DOHH2 (cell line): ENCODE data around the gene WDR41.

Experiments used
- H3F3A ChIP-seq: fragments of 200-600 bp; sonication (generic), shearing (Covaris generic); 2 replicates; pipeline ENCODE4 v1.6.0; 2016; ENCODE audit warnings: antibody characterized with exemption, mild to moderate bottlenecking; ENCODE audit not compliant: control insufficient read depth, insufficient read depth
- H3K27ac ChIP-seq: fragments of 200-600 bp; sonication (generic); 2 replicates; pipeline ENCODE4 v1.5.1; 2014; ENCODE audit warnings: low read depth, mild to moderate bottlenecking, low read length, moderate library complexity
- H3K27me3 ChIP-seq: fragments of 200-600 bp; sonication (generic); 2 replicates; pipeline ENCODE4 v1.6.1; 2014; ENCODE audit warnings: mild to moderate bottlenecking, low read length, mixed read lengths; ENCODE audit not compliant: control insufficient read depth
- H3K36me3 ChIP-seq: fragments of 200-600 bp; sonication (generic); 2 replicates; pipeline ENCODE4 v1.6.1; 2014; ENCODE audit warnings: mild to moderate bottlenecking, low read length, moderate library complexity, mixed read lengths; ENCODE audit not compliant: control insufficient read depth
- H3K4me1 ChIP-seq: fragments of 200-600 bp; sonication (generic); 2 replicates; pipeline ENCODE4 v1.6.1; 2014; ENCODE audit warnings: mild to moderate bottlenecking, low read length, mixed read lengths; ENCODE audit not compliant: control insufficient read depth
- H3K4me2 ChIP-seq: fragments of 200-600 bp; sonication (generic); 2 replicates; pipeline ENCODE4 v1.6.0; 2014; ENCODE audit warnings: mild to moderate bottlenecking, low read length, moderate library complexity
- H3K4me3 ChIP-seq: fragments of 200-600 bp; sonication (generic); 2 replicates; pipeline ENCODE4 v1.5.1; 2014; ENCODE audit warnings: mild to moderate bottlenecking, low read length, mixed read lengths
- H3K79me2 ChIP-seq: fragments of 200-600 bp; sonication (generic); 2 replicates; pipeline ENCODE4 v1.6.1; 2014; ENCODE audit warnings: mild to moderate bottlenecking, low read length, mixed read lengths; ENCODE audit not compliant: control insufficient read depth
- H3K9me2 ChIP-seq: fragments of 200-600 bp; sonication (generic); replicated peaks from 2 replicates; pipeline ENCODE4 v1.6.1; 2014; ENCODE audit warnings: mild to moderate bottlenecking, low read length, mixed read lengths; ENCODE audit not compliant: control insufficient read depth
- H3K9me3 ChIP-seq: fragments of 200-600 bp; sonication (generic); 2 replicates; pipeline ENCODE4 v1.6.1; 2014; ENCODE audit warnings: antibody characterized with exemption, low read length, mixed read lengths; ENCODE audit not compliant: control insufficient read depth, insufficient read depth
- H4K20me1 ChIP-seq: fragments of 200-600 bp; sonication (generic); 2 replicates; pipeline ENCODE4 v1.6.0; 2014; ENCODE audit warnings: low read depth, mild to moderate bottlenecking, antibody characterized with exemption, low read length, moderate library complexity; ENCODE audit not compliant: control insufficient read depth, insufficient read depth
- EZH2phosphoT487 ChIP-seq: fragments of 200-600 bp; sonication (generic); IDR thresholded peaks from 2 replicates; pipeline ENCODE4 v1.6.1; 2017; ENCODE audit warnings: borderline replicate concordance, mild to moderate bottlenecking, antibody characterized with exemption, low read length, moderate library complexity, mixed read lengths
- TF ChIP-seq, protein P1 (sequence below): fragments of 200-600 bp; sonication (generic); IDR thresholded peaks from one replicate; pipeline ENCODE4 v1.5.1; 2014; ENCODE audit warnings: antibody characterized with exemption, mild to moderate bottlenecking, low read depth, low read length; ENCODE audit not compliant: poor library complexity, severe bottlenecking

The WDR41 gene

DNA sequence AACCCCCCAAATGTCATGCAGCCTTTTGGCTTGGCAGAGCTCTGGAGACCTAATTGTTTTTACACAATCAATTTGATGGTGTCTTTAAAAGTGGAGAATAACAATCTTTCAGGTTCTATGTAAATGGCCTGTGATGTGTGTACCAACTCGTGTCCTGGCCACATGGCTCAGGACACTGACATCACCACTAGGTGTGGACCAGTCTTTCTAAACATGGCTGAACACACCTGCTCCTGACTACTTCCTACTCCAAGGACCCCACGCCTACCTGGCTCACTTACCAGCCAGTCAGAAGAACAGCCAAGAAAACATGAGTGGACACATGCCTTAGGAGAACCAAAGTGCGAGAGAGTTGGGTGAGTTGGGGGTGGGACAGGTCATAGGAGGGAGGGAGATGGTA is 71.2 kb downstream of the WDR41 start:
- no peak for TF ChIP-seq EZH2phosphoT487
- TF ChIP-seq, protein P1, sequence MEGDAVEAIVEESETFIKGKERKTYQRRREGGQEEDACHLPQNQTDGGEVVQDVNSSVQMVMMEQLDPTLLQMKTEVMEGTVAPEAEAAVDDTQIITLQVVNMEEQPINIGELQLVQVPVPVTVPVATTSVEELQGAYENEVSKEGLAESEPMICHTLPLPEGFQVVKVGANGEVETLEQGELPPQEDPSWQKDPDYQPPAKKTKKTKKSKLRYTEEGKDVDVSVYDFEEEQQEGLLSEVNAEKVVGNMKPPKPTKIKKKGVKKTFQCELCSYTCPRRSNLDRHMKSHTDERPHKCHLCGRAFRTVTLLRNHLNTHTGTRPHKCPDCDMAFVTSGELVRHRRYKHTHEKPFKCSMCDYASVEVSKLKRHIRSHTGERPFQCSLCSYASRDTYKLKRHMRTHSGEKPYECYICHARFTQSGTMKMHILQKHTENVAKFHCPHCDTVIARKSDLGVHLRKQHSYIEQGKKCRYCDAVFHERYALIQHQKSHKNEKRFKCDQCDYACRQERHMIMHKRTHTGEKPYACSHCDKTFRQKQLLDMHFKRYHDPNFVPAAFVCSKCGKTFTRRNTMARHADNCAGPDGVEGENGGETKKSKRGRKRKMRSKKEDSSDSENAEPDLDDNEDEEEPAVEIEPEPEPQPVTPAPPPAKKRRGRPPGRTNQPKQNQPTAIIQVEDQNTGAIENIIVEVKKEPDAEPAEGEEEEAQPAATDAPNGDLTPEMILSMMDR, result no peak
- Histone ChIP-seq H3K4me3 (no peak overlapping the region), H3K4me1 (peaks cover 14% of the 10 kb centered on the region)

DNA sequence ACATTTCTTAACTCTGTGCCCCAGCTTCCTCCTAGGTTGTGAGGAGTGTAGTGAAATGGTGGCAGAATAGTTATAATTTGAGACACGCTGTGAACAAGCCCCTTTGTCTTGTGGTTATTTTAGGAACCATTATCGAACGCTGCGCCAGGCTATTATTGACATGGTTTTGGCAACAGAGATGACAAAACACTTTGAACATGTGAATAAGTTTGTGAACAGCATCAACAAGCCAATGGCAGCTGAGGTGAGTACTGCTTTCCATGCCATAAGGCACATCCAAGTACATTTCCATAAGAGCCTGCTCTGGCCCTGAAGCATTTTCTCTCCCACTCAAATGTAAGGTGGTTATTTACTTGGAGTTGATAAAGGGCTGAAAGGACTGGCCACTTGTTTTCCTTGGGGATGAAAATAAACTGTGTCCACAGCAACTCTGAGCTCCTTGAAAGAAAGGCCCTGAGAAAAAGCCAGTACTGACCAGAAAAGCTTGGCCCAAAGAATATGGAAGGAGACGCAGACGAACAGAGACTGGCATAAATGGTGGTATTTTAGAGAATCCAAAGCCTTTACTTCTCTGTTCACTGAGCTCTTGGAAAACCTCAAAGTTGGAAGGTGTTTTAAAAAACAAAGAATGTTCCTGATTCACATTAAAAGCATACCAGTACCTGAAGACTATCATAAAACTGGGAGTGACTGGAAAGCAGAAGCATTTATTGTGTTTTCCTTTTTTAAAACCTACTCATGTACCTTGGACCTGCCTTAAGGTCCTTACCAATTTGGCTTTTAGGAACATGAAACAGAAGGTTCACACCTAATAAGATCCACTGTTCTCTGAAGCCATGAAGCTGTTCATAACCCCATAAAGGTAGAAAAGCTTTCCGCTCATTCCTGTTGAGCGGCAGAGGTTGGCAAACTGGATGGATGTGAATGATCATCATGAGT is 72.2 kb downstream of the WDR41 start:
- H3K27me3 ChIP-seq, result no peaks in the 10 kb centered on the region
- H3K4me3 ChIP-seq, result no peak overlapping the region
- H3K9me3 ChIP-seq, result no peaks in the 10 kb centered on the region
- H3K9me2 ChIP-seq, result no peaks in the 10 kb centered on the region
- H3K79me2 ChIP-seq, result no peaks in the 10 kb centered on the region
- no peaks in the 10 kb centered on the region for H3F3A ChIP-seq
- no peaks in the 10 kb centered on the region; the same call in 1 of the 2 replicates for H3K36me3 ChIP-seq
- H3K4me1 ChIP-seq, result peaks cover 14% of the 10 kb centered on the region
- no peaks in the 10 kb centered on the region for H4K20me1 ChIP-seq
- no peak for TF ChIP-seq EZH2phosphoT487
- TF ChIP-seq, protein P1, result no peak
- no peak overlapping the region for H3K27ac ChIP-seq
- H3K4me2 ChIP-seq, result no peak overlapping the region

More for the DNA sequence above, 71.2 kb downstream of the WDR41 start:
- no peaks in the 10 kb centered on the region for H3F3A ChIP-seq
- no peak overlapping the region for H3K27ac ChIP-seq
- H3K79me2 ChIP-seq, result no peaks in the 10 kb centered on the region
- peaks cover 3% of the 10 kb centered on the region for H3K36me3 ChIP-seq
- no peaks in the 10 kb centered on the region for H3K27me3 ChIP-seq
- H3K9me2 ChIP-seq, result no peaks in the 10 kb centered on the region
- no peaks in the 10 kb centered on the region for H4K20me1 ChIP-seq
- H3K9me3 ChIP-seq, result no peaks in the 10 kb centered on the region
- no peak overlapping the region for H3K4me2 ChIP-seq

DNA sequence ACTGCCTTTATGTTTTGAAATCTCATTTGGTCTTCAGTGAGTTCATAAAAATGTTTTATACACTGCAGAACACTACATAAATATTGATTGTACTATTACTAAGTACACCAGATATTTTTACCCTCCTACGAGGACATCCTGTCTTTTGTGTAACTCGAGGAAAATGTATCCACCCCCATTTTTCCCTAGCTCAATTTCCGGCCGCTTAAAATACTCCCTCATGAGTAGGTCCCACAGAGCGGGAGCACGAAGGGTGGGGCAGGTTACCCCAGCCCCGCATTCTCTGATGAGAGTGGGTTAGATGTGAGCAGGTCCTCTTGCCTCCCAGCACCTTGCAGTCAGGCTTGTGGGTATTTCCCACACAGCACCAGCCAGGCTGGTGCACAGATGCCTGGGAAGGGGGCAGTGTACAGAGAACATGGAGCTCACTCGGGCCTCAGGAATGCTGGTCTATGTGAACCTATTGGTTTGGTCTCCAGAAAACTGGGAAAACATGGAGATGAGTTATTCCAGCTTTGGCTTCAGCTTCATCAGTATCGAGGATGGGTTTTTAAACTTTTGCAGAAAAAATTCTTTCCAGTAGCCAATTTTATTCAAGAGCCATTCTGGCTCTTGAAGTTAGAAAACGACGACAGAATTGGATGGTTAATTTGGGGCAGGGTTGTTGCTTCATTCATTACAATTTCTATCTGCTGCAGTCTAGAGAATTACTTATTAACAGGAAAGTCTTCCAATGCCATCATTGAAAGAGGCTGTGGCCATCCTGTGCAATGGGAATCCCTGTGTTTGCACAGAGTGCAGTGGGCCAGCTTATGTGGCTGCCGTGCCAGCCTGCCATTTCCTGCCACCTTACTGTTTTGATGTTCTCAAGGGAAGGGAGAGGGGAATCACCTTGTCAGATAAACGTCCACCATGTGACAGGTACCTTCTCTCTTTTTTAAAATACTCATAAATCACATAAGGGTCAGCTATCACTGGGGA is 73.2 kb downstream of the WDR41 start:
- Histone ChIP-seq H3K27me3 (no peaks in the 10 kb centered on the region), H3F3A (no peaks in the 10 kb centered on the region), H3K4me1 (peaks cover 7% of the 10 kb centered on the region), H3K27ac (no peak overlapping the region), H3K79me2 (no peaks in the 10 kb centered on the region), H3K9me2 (no peaks in the 10 kb centered on the region), H3K9me3 (no peaks in the 10 kb centered on the region), H3K4me3 (no peak overlapping the region), H4K20me1 (no peaks in the 10 kb centered on the region), H3K36me3 (no peaks in the 10 kb centered on the region), H3K4me2 (no peak overlapping the region)
- no peak for TF ChIP-seq EZH2phosphoT487
- TF ChIP-seq, protein P1, result no peak
